Tongue (tissue), 2 donors: Measurements from ENCODE around the gene CCL16. TPM values are rescaled to one million over a fixed set of nuclear protein-coding genes. Genes with fewer than 3 reads are reported as not detected.
"Not testable (repeated sequence)": the region's sequence is repeated elsewhere in the genome, so short reads cannot be mapped to it uniquely, and the experiment has no call there.

ENCODE experiments used
- DNase-seq: peaks from one replicate; pipeline ENCODE4 v3.0.0-alpha.2; 2015
- total RNA-seq: library from RNA; depleted of rRNA; stranded (reverse); fragments of >200 nt; gene quantifications from one replicate; pipeline ENCODE4 v1.2.3, GENCODE V29; 2014

Gene CCL16, protein sequence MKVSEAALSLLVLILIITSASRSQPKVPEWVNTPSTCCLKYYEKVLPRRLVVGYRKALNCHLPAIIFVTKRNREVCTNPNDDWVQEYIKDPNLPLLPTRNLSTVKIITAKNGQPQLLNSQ
- total RNA-seq: not detected

- DNase-seq: no peak
Measured at GRCh38 chr17:35981246-35981645, at the start of gene CCL16. Gene CCL16 (minus strand): TSS chr17:35981497. CDS start chr17:35981420, 77 bp downstream.

DNA sequence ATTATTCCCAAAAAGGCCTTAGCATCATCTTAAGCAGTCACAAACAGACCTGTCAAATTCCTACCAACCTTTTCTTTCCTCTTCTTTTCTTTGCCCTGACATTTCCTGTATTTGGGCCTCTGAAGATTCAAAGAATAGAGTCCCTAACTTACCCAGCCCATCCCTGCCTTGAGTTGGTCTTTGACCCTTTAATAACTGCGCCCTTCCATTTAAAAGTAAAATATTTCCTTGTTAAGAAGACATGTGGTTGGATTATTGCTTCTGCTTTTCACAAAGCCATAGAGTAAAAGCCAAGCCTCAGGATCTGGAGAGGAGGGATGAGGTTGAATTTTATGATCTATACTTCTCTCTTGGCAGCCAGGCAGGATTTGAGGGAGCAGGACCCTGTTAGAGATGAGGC, 49.7 kb upstream of the CCL16 start:
- no peak for DNase-seq

- no peak for DNase-seq
Measured at GRCh38 chr17:36027761-36028160, 46.5 kb upstream of the CCL16 start.

DNA sequence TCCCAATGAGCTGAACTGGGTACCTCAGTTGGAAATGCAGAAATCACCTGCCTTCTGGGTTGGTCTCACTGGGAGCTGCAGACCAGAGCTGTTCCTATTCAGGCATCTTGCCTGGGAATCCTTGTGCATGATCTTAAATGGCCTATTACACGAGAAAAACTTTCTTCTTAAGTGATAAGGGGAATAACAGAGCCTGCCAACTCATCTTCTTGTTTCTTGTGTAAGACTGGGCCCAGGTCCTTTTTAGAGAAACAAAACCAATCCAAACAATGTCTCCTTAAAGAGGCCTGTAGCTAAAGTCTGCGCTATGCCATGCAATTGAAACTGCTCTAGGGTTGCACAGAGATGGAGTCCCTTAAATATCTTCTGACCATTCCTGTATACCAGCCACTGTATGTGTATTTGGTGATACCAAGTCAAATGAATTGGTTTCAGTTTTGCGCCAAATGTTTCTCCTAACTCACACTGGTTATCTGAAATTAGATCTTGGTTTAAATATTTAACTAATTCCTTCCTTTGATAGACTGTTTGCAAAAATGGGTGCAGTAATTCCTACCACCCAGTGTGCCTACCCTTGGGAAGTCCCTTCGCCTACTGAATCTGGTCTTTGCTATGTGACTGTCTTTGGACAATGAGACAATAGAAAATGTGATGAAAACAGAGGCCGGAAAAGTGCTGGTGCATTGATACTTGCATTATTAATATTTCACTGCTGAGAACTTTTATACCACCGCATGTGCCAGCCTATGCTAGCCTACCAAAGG, 43.0 kb upstream of the CCL16 start:
- DNase-seq: no peak

GRCh38 chr17:36019423-36019822, 38.1 kb upstream of the CCL16 start:
- no peak for DNase-seq

- no peak for DNase-seq
Measured at GRCh38 chr17:36017799-36018198, 36.5 kb upstream of the CCL16 start, which contains the start of gene CCL23. Gene CCL23 (minus strand): TSS chr17:36017972. CDS start chr17:36017897, 75 bp downstream.

- no peak for DNase-seq
Measured at GRCh38 chr17:36016555-36016954, 35.3 kb upstream of the CCL16 start.

DNA sequence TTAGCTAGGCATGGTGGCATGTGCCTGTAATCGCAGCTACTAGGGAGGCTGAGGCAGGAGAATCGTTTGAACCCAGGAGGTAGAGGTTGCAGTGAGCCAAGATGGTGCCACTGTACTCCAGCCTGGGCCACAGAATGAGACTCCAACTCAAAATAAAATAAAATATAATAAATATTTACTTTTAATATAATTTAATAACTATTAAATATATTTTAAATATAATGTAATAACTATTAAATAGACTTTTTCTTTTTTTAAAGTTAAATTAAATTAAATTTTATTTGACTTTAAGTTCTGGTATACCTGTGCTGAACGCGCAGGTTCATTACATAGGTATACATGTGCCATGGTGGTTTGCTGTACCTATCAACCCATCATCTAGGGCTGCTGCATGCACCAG, 34.6 kb upstream of the CCL16 start:
- not testable (repeated sequence) for DNase-seq

DNA sequence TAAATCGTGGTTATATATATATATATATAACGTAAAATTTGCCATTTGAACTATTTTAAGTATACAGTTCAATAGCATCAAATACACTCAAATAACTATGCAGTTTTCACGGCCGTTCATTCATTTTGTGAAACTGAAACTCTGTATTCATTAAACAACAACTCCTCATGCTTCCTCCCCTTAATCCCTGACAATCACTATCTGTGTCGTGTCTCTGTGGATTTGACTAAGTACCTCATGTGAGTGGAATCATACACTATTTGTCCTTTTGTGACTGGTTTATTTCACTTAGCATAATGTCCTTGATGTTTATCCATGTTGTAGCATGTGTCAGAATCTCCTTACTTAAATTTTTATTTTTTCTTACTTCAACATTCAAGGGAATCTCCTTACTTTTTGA, 33.6 kb upstream of the CCL16 start:
- DNase-seq: no peak

- DNase-seq: no peak
Measured at GRCh38 chr17:36011201-36011600, 29.9 kb upstream of the CCL16 start.

DNA sequence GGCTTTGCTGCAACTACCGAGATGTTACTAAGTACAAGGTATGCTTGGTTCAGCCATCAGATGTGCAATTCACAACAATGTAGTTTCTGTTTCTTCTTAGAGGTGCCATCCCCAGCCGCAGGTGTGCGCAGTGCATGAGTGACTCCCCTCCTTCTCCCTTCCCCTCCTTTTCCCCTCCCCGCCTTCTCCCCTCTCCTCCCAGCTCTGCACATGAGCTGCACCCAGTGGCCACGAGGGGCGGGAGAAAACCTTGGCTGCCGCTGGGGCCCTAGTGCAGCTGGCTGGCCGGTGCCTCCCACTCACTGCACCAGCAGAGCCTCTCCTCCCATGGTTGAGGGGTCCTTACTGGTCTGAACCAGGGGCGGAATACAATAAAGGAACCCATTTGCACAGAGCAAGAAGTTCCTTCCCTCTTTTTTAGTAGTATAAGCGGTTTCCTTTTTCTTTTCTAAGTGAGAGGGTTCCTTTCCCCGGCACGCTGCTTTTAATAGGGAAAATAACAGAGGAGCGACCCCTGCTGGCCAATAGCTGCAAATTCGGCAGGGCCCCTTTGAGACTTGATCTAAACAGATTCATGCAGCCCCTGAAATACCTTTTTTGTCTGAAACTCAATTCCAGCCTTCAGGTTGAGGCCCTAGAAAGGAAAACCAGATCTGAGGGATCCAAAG, 27.8 kb upstream of the CCL16 start:
- no peak for DNase-seq

GRCh38 chr17:36004594-36005108, 23.4 kb upstream of the CCL16 start:
- DNase-seq: no peak

DNA sequence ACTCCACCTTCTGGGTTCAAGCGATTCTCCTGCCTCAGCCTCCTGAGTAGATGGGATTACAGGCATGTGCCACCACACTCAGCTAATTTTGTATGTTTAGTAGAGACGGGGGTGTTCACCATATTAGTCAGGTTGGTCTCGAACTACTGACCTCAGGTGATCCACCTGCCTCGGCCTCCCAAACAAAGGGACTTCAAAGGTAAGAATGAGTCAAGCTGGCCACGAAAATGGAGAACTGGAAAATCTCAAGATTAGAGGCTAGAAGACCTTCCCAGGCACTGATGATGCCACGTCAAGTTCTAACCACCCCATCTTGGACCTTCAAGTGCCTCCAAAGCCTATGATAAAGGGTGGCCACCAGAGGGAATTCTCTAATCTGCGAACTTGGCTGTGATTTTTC, 21.3 kb upstream of the CCL16 start:
- no peak for DNase-seq

DNA sequence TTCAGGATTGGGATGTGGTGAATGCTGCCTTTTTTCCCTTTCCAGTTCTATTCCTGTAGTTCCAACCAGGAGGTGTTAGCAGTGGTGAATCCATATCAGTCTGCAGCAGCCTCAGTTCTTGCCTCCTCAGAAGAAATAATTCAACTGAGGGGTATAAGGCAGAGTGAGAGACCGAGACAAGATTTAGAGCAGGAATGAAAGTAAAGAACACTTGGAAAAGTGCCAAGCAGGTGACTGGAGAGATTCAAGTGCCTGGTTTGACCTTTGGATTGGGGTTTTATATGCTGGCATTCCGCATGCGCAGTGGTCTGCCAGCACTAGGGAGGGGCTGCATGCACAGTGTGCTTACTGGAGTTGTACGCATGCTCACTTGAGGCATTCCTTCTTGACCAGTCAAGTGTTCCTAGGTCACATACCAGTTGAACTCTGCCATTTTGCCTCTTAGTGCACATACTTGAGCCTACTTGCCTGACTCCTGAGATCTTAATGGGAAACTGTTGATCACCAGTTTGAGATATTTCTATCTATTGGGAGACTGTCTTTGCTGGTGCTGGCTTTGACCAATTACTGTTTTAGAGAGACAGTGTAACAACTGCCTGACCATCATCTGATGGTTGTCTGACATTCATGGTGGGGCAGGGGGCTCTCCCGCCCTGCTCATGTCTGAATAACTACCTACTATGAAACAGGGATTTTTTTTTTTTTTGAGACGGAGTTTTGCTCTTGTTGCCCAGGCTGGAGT, 20.7 kb upstream of the CCL16 start:
- DNase-seq: no peak

DNA sequence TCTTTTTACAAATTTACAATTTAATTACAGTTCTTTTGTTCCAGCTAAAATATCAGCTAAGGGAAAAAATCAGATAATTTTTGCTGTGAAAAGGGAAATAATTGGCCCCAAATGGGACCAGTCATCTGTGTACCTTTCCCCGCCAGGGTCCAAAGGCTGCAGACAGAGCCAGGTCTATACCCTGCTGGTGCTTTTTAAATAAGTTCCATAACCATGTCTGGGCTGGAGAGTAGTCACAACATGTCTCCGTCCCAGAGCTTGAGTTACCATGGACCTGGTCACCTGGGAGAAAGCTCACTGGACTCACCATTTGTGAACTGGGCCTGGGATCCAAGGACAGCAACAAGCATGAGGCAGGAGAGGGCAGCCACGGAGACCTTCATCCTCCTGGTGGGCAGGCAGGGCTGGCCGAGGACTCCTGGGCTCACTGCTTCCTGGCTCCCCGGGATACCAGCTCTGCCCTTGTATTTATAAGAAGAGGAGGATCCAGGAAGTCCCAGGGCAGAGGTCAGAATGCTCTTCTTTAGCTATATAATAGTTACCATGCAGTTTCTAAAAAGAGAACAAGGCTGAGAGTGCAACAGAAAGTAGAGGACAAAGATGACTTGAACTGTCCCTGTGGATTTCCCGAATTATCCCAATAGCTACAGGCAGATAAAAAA, 19.9 kb upstream of the CCL16 start, which contains the start of gene CCL15:
CCL15 (minus strand) TSS at position 444 of the 662 bp plus-strand sequence; CDS start at position 383, 61 bp downstream.
- DNase-seq: no peak

GRCh38 chr17:36000732-36001109, 19.4 kb upstream of the CCL16 start:
- no peak for DNase-seq

DNA sequence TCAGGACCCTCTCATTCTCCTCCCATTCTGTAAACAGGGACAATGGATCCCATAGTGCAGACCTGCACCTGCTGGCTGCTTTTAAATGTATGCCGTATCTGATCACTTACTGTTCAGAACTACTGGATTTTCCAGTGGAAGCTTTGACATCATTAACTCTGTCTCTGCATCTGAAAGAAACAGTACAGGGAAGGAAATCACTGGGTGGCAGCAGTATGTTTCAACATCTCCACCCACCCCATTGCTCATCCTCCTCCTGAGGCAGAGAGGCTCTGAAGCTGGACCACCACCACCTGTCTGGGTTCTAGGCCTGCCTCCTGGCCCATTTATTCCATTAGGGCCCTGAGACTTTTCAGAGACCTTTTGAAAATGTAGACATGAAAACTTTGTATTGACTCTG, 17.5 kb upstream of the CCL16 start:
- no peak for DNase-seq

DNA sequence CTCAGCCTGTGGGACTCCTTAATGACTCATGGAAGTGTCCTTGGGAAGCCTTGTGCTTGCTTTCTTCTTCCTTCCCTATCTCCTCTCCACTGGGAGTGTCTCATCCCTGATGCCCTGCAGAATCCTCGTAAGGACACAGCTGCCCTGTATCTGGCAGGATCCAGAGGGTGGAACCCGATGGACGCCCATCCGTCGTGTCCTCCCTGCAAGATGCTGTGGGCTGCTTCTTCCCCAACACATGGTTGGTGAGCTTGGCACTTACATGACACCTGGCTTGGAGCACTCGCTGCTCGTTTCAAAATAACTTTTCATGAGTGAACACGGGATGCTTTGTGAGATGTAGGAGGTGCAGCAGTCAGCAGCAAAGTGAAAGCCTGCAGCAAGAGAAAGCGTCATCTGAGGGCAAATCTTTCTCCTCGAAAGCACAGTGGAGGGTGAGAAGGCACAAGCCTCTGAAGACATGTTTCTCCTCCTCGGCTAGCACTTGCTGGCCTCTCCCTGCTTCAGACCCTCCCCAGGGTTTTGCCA, 16.8 kb upstream of the CCL16 start:
- no peak for DNase-seq

DNA sequence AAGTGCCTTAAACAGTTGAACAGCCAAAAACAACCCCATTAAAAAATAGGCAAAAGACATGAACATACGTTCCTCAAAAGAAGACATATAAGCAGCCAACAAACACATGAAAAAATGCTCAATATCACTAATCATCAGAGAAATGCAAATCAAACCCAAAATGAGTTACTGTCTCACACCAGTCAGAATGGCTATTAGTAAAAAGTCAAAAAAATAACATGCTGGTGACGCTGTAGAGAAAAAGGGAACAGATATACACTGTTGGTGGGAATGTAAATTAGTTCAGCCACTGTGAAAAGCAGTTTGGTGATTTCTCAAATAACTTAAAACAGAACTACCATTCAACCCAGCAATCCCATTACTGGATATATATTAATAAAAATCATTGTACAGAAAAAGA, 14.0 kb upstream of the CCL16 start:
- DNase-seq: not testable (repeated sequence)

- DNase-seq: no peak
Measured at GRCh38 chr17:35991075-35991474, 9.8 kb upstream of the CCL16 start.

DNA sequence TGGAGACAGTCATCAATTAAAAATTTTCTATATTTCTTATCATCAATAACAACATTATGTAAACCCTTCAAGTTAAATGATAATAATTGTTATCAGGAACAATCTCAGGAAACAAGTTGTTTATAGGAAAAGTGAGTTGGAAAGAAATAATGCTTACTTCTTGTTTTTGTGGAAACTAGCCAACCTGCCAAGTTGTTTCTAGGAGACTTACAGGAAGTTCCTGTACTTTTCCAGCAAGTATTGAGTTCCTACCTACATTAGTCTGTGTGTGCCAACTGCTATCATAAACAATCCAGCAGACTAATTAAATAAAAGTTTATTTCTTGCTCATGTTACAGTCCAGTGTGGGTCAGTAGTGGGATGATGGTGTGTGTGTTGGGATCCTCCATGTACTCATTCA, 6.9 kb upstream of the CCL16 start:
- no peak for DNase-seq

- DNase-seq: no peak
Measured at GRCh38 chr17:35986643-35987042, 5.3 kb upstream of the CCL16 start, which contains the start of gene CCL14. Gene CCL14 (minus strand): TSS chr17:35986729. CDS start chr17:35986649, 80 bp downstream.
